Superior temporal gyrus (tissue), 1 donor: ENCODE results near the gene LDB2.

Experiments
- DNase-seq: peaks from one replicate; pipeline ENCODE4 v3.0.0-alpha.2; 2016; ENCODE audit errors: extremely low spot score

The LDB2 gene

DNA sequence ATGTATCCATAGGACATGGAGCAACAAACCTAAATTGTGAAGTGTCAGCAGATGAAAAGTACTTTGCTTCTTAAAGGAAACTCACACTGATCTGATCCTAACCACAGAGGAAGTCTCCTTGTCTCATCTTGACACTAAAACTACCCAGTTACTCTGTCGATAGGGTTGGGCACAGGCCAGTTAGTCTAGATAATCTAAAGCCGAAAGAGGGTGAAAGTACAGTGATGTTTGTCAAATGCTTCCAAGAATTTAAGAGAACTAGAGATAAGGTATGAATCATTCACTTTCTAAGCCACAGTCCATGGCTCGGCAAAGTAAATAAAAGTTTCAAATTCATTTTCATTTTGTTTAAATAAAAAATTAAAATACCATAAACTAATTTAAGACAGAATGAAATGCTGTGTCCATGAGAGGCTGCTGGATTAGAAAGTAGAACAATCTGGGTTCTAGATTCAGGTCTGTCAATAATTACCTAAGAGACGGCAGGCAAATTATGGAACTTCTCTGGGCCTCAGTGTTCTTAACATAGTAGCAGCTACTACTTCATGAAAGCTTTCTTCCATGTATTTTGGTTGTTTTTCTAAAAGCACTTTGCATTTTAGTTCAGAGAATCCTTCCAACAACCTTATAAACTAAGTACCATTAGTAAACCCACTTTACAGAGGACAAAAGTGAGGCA, 176.7 kb downstream of the LDB2 start:
- no peak for DNase-seq

GRCh38 chr4:16720761-16721160, 177.7 kb downstream of the LDB2 start:
- no peak for DNase-seq

DNA sequence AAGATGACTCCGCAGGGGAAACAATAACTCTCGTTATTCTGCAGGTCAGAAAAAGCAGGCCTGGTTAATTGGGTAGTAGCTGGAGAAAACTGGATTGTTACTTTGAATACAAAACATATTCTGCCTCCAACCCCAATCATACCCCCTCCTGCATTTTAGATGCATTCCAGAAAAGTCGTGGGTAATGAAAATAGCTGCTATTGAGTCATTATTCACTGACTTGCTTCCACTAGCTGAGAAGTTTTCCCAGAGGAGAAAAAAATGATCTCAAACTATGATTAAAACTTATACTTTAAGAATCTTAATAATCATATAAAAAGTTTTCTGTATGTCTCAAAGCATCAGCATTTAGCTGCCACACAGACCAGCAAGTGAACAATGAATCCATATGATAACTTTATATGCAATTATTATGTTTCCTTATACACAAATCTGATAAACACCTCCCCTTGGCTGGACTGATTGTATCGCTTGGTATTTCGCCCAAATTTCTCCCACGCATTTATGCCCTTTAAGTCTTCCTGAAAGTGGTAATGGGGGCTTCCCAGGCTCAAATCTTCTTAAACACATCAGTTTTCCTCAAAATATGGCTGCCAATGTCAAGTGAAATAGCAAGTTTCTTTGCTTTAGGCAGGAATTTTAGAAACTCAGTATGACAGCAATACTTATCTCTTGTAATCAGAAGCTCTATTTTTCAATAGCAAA, 181.0 kb downstream of the LDB2 start:
- no peak for DNase-seq

GRCh38 chr4:16715482-16715881, 183.0 kb downstream of the LDB2 start:
- DNase-seq: no peak

- DNase-seq: no peak
Measured at GRCh38 chr4:16714191-16714590, 184.3 kb downstream of the LDB2 start.

GRCh38 chr4:16713696-16714095, 184.7 kb downstream of the LDB2 start:
- no peak for DNase-seq

- DNase-seq: no peak
Measured at GRCh38 chr4:16713271-16713670, 185.2 kb downstream of the LDB2 start.

- no peak for DNase-seq
Measured at GRCh38 chr4:16710198-16710597, 188.2 kb downstream of the LDB2 start.

- no peak for DNase-seq
Measured at GRCh38 chr4:16707874-16708273, 190.6 kb downstream of the LDB2 start.

DNA sequence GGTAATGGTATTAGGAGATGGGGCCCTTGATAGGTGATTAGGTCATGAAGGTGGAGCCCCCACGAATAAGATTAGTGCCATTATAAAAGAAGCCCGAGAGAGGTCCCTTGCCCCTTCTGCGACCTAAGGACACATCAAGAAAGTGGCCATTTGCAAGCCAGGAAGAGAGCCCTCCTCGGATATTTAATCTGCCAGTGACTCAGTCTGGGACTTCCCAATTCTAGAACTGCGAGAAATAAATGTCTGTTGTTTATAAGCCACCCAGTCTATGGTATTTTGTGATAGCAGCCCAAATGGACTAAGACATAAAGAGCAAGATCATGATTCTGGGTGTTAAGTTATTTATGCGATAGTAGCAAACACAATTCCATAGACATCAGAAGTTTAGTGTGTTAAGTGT, 192.2 kb downstream of the LDB2 start:
- no peak for DNase-seq

GRCh38 chr4:16705341-16705740, 193.1 kb downstream of the LDB2 start:
- no peak for DNase-seq

GRCh38 chr4:16704489-16704888, 194.0 kb downstream of the LDB2 start:
- no peak for DNase-seq

DNA sequence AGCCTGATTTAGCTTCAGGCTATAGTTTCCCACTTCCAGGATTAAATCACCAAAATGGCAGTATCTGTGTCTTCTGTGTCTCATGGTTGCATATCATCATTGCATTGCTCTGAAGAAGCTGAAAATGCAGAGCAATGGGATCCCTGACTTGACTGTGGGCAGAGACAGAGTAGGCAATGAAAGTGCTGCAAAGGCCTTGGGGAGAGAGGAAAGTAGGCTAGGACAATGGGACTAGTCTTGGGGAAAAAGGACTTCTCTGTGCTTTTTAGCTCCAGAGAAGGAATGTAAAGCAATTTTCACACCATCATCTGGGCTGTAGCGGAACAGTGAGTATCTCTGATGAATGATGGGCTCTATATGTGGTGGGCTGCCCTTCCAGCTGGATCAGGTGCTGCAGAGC, 202.5 kb downstream of the LDB2 start:
- DNase-seq: no peak

- DNase-seq: no peak
Measured at GRCh38 chr4:16694884-16695276, 203.6 kb downstream of the LDB2 start.

DNA sequence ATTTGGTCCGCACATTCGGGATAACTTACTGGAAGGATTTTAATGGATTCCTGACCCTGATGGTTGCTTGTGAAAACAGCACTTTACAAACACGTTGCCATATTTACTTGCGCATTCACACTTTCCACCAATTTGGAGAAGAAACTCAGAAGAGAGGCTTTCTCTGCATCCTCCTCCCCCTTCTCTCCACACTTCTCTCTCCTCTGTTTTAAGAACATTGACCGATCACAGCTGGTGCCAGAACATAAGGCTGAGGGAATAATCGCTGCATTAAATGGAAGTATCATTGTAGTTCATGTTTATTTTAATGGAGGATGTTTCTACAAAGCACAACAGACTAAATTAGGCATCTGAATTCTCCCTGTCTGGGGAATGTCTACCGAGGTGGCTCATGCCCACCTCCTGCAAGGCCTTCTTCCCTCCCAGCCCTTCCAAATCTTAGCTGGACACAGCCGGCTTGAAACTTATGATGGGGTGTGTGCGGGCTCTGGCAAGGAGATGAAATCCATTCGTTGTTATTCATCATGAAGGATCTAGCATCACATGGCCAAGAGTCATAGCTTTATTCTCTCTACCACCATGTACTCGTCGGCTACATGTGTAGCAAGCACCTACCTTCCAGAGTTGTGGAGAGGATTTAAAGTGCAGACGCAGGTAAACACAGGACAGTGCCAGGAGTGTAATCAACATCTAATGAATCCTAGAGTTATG, 204.1 kb downstream of the LDB2 start:
- DNase-seq: no peak

DNA sequence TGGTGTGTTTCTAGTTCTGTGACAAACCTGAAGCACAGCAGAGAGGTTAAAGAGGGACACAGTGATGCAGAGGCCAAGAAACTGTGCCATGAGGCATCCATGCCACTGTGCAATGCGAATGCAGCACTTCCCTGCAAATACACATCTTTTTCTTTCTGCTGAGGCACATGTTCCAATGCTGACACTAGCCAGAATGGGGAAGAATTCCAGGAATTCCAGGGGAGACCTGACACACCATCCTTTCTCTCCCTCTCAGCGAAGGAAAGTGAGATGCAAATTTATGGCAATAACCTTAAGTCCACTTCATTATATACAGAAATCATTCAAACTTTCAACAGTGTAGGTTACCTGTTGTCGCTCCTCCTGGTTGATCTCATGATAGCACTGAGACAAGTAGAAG, 204.8 kb downstream of the LDB2 start:
- no peak for DNase-seq

GRCh38 chr4:16692961-16693506, 205.4 kb downstream of the LDB2 start:
- DNase-seq: no peak

- no peak for DNase-seq
Measured at GRCh38 chr4:16692524-16692923, 205.9 kb downstream of the LDB2 start.

- DNase-seq: no peak
Measured at GRCh38 chr4:16692046-16692445, 206.4 kb downstream of the LDB2 start.

DNA sequence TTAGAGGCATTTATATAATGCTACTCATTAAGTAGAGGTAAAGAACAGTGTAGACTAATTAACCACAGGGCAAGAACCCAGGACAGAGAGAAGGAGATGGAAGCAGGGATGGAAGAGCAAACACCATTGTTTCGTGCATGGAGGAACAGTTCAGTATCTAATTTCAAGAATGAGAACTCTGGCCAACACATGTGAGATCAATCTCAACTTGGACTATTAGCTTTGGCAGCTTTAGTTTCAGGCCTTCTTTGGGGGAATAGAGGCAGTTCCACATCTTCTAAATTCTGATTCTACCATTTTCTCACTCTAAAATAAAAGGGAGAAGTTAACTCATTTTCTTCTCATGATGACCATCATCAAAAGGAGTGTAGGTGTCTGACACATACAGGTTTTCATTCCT, 207.0 kb downstream of the LDB2 start:
- no peak for DNase-seq

GRCh38 chr4:16687845-16688244, 210.6 kb downstream of the LDB2 start:
- DNase-seq: no peak

DNA sequence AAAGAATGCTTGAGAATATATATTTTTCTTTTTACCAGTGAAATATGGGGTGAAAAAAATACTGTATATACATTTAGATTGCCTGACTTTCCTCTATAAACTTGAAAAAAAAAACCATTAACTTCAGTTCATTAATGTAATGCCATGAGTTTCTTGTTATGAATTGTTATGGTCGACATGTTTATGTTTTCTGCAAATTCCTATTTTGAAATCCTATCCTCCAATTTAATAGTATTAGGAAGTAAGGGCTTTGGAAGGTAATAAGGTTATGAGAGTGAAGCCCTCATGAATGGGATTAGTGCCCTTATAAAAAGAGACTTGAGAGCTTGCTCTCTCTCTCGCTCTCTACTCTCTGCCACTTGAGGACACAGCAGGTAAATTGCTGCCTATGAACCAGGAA, 211.4 kb downstream of the LDB2 start:
- no peak for DNase-seq

DNA sequence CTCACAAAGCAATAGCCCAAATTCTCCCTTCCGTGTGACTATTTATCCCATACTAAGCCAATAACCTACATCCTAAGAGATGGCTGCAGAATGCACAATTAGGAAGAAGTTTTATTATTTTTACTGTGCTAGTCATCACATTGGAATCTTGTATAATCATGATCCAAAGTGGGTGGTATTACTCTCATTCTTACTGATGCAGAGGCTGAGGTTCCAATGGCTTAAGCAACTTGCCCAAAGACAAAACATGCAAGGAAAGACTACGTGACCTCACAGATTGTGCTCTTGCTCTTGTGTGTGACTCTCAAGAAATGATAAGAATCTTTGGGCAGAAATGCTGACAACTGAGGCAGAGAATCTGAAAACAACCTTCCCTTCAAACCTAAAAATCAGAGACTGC, 212.2 kb downstream of the LDB2 start:
- no peak for DNase-seq
